ENCODE measurements around the gene SOCS1. TPM values are rescaled to one million over a fixed set of nuclear protein-coding genes. Genes with fewer than 3 reads are reported as not detected.

The SOCS1 gene
- total and polyA plus RNA-seq, 12 donors = 0.60 to 12.2 (median 2.5) TPM

DNA sequence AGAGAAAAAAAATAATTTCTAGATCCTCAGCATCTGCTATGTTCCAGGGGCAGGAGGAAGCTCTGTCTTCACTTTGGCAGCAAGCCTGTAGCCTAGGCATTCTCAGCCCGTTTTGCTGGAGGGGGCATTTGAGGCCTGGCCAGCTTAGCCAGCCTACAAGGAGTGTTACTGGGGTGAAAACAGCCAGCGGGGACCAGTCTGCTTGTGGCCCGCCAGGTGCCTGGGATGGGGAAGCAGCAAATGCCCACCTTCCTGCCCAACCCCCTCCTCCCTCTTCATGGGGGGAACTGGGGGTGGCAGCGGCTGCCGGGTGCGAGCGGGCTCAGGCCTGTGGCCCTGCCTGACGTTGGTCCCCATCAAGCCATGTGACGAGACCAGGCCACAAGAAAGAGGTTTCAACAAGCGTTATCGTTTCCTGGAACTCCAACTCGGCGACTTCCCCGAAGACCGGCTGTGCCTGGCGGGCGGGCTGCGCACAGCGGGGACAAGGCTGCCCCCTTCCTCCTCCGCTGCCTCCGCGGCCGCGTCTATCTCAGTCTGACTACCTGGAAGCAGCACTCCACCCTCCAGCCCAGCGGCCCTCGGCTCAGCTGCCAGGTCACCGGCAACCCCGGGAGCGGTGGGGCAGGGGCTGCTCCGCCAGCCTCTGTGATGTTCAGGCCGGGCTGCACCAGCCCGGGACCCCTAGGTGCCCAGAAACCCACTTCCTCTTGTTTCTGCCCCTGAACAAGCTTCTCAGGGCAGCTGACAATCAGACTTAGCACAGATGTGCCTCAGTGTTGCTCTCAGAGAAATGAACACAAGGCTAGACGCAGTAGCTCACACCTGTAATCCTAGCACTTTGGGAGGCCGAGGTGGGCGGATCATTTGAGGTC, 22.9 kb downstream of the SOCS1 start:
- Histone ChIP-seq H3K27me3 (peaks cover 0 to 9% (median 0%) of the 10 kb centered on the region in 7 donors), H3K4me1 (peaks cover 0 to 56% (median 9%) of the 10 kb centered on the region in 9 donors), H3K27ac (peak overlapping the region in 1 of 10 donors; percentile 89), H3K4me3 (peak overlapping the region in 2 of 10 donors; percentile 1 to 32), H3K9me3 (no peaks in the 10 kb centered on the region), H3K36me3 (no peaks in the 10 kb centered on the region)
- ATAC-seq = peak; percentile 50 to 82 (median 64)
- peak; percentile 24 to 48 for DNase-seq
- 30 to 32% methylated on average over 35 of the region's 35 CpGs for WGBS, 2 donors
- TF ChIP-seq, protein P1, sequence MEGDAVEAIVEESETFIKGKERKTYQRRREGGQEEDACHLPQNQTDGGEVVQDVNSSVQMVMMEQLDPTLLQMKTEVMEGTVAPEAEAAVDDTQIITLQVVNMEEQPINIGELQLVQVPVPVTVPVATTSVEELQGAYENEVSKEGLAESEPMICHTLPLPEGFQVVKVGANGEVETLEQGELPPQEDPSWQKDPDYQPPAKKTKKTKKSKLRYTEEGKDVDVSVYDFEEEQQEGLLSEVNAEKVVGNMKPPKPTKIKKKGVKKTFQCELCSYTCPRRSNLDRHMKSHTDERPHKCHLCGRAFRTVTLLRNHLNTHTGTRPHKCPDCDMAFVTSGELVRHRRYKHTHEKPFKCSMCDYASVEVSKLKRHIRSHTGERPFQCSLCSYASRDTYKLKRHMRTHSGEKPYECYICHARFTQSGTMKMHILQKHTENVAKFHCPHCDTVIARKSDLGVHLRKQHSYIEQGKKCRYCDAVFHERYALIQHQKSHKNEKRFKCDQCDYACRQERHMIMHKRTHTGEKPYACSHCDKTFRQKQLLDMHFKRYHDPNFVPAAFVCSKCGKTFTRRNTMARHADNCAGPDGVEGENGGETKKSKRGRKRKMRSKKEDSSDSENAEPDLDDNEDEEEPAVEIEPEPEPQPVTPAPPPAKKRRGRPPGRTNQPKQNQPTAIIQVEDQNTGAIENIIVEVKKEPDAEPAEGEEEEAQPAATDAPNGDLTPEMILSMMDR (IDR thresholded peaks at IDR 0.05) = no peak
- intact Hi-C loops (cut with DNase I) = loop anchor here in 2 of 10 donors (5.0 to 10.0 kb wide), 2 partner anchors 51 to 58 kb away; no protein-coding TSS in a partner anchor

DNA sequence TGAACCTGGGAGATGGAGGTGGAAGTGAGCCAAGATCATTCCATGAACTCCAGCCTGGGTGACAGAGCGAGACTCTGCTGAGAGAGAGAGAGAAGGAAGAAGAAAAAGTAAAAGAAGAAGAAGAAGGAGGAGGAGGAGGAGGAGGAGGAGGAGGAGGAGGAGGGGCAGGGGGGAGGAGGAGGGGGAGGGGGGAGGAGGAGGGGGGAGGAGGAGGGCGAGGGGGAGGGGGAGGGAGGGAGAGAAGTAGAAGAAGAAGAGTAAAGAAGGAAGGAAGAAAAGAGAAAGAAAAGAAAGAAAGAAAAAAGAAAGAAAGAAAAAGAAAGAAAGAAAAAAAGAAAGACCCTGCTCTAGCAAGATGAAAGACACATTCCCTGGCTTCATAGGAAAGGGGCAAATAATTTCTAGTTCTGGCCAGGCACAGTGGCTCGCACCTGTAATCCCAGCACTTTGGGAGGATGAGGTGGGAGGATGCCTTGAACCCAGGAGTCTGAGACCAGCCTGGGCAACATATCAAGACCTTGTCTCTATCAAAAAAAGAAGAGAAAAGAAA, 23.6 kb downstream of the SOCS1 start:
- WGBS, 2 donors = 89 to 97% methylated on average over 2 to 3 of the region's 3 CpGs

DNA sequence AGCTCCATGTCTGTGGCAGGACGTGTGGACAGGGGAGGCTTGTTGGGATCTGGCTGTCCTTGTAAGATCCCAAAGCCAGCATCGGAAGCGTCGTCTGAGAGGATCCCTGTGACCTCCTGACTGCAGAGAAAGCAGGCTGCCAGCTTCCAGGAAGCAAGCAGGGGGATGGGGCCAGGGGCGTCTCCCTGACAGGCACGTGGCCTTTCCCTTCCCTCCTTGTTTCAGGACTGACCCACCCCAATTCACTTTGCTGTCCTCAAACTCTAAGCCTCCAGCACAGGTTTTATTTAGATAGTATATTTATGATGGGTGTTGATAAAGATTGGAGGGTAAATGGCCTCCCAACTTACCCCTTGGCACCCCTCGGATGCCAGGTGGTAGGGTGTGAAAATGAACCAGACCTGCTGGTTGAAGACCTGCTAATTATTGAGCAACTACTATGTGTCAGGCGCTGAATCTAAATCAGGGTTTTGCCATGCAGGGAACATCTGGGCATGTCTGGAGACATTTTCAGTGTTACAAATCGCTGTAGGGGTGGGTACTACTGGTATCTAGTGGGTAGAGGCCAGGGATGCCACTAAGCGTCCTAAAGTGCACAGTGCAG, 24.5 kb downstream of the SOCS1 start:
- H3K4me1 ChIP-seq = peaks cover 0 to 50% (median 9%) of the 10 kb centered on the region in 9 donors
- DNase-seq = no peak
- no peak for ATAC-seq
- H3K9me3 ChIP-seq = no peaks in the 10 kb centered on the region
- no peak overlapping the region for H3K4me3 ChIP-seq
- H3K27me3 ChIP-seq = peaks cover 0 to 9% (median 0%) of the 10 kb centered on the region in 7 donors
- H3K27ac ChIP-seq = peak overlapping the region in 1 of 10 donors; percentile 58
- TF ChIP-seq, protein P1 (IDR thresholded peaks at IDR 0.05) = no peak
- no peaks in the 10 kb centered on the region for H3K36me3 ChIP-seq
- 69 to 75% methylated on average over 10 of the region's 10 CpGs for WGBS, 2 donors
- intact Hi-C loops (cut with DNase I) = loop anchor here in 2 of 10 donors (5.0 to 10.0 kb wide), 2 partner anchors 49 to 57 kb away; no protein-coding TSS in a partner anchor

More for the DNA sequence above, 23.6 kb downstream of the SOCS1 start:
- intact Hi-C loops (cut with DNase I) = loop anchor here in 2 of 10 donors (5.0 to 10.0 kb wide), 2 partner anchors 50 to 58 kb away; no protein-coding TSS in a partner anchor
- ATAC-seq (no peak), DNase-seq (no peak)
- Histone ChIP-seq H3K27ac (peak overlapping the region in 1 of 10 donors; percentile 89), H3K4me3 (no peak overlapping the region), H3K36me3 (no peaks in the 10 kb centered on the region), H3K4me1 (peaks cover 0 to 56% (median 9%) of the 10 kb centered on the region in 9 donors), H3K27me3 (peaks cover 0 to 9% (median 0%) of the 10 kb centered on the region in 7 donors), H3K9me3 (no peaks in the 10 kb centered on the region)
- TF ChIP-seq, protein P1 (IDR thresholded peaks at IDR 0.05) = no peak

DNA sequence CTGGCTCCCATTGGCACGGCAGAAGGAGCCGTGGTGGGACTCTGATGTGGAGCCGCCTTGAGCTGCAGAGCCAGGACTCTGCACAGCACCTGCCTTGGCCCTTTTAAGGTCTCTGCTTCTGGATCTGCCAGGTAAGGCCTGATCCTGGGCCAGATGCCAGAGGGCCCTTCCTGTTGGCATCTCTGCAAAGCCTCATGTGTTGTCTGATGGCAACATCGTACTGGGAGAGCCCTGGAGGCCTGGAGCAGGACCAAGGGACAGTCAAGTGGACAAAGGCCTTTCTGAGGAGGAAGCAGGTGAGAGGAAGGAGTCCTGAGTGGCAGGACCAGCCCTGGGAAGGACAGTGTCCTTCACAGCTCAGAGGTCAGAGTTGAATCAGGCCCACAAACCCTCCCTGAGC, 26.1 kb downstream of the SOCS1 start:
- WGBS, 2 donors = 70 to 77% methylated on average over 4 of the region's 4 CpGs
- Histone ChIP-seq H3K4me3 (no peak overlapping the region), H3K36me3 (no peaks in the 10 kb centered on the region), H3K9me3 (no peaks in the 10 kb centered on the region), H3K27ac (no peak overlapping the region), H3K4me1 (peaks cover 0 to 49% (median 9%) of the 10 kb centered on the region in 9 donors), H3K27me3 (peaks cover 0 to 9% (median 0%) of the 10 kb centered on the region in 7 donors)
- intact Hi-C loops (cut with DNase I) = loop anchor here in 2 of 10 donors (5.0 to 10.0 kb wide), 2 partner anchors 48 to 55 kb away; no protein-coding TSS in a partner anchor
- TF ChIP-seq, protein P1 (IDR thresholded peaks at IDR 0.05) = no peak
- no peak for DNase-seq
- ATAC-seq = no peak

All from heart right ventricle (tissue), 16 donors.